Mucosa of descending colon (tissue), 3 donors: Measurements from ENCODE around the gene ELMO1. TPM values are rescaled to one million over a fixed set of nuclear protein-coding genes. Genes with fewer than 3 reads are reported as not detected.

ENCODE experiments used
- ATAC-seq: fragments of 200-7000 bp; cut with Tn5 transposase; one replicate; pipeline ENCODE4 v1.9.1; 2020; ENCODE audit warnings: mild to moderate bottlenecking, moderate library complexity
- DNase-seq, 3 donors: peaks; one replicate each; pipeline ENCODE4 v3.0.0-alpha.2; 2020
- H3K36me3 ChIP-seq: fragments of 200-600 bp; one replicate; pipeline ENCODE4 v1.8.0; 2021; ENCODE audit warnings: low read depth, mild to moderate bottlenecking
- H3K4me1 ChIP-seq: fragments of 200-600 bp; one replicate; pipeline ENCODE4 v1.8.0; 2021; ENCODE audit warnings: low read depth, mild to moderate bottlenecking
- H3K4me3 ChIP-seq: fragments of 200-600 bp; one replicate; pipeline ENCODE4 v1.8.0; 2021; ENCODE audit warnings: mild to moderate bottlenecking
- H3K9me3 ChIP-seq: fragments of 200-600 bp; one replicate; pipeline ENCODE4 v1.8.0; 2021; ENCODE audit warnings: mild to moderate bottlenecking
- CTCF ChIP-seq: fragments of 200-600 bp; IDR thresholded peaks from one replicate; pipeline ENCODE4 v1.8.0; 2022; ENCODE audit warnings: antibody characterized with exemption, mild to moderate bottlenecking
- intact Hi-C, 2 donors: fragments of 100-400 bp; cut with DNase I in 1 of 2; cut with micrococcal nuclease in 1 of 2; formaldehyde crosslinking; loops; one replicate each; pipeline versions ENCODE4 v1.11.0 to v1.11.1; 2022; cut with DNase I, micrococcal nuclease
- total RNA-seq, 3 donors: library from RNA; stranded (reverse); fragmentation: NEBNext Ultra II Directional in 2 of 3; extraction: Animal tissue kit (Norgen Biotek cat#: 25700) in 2 of 3; gene quantifications; one replicate each; pipeline versions ENCODE4 v1.2.1 to v1.2.4, GENCODE V29; 2021 to 2023
- donor health status: DM: no; HTN: no; CAD: no; lungs with moderate emphysema.
- donor health status: DM: no; HTN: no; CAD: no.
- donor health status: DM: no; HTN: yes; CAD: no.

Gene ELMO1
- total RNA-seq, 3 donors from 2014 or later = 9.7 to 27.2 (median 18.2) TPM

- Histone ChIP-seq H3K36me3 (no peaks in the 10 kb centered on the region), H3K4me3 (no peak overlapping the region), H3K9me3 (no peaks in the 10 kb centered on the region), H3K4me1 (no peaks in the 10 kb centered on the region)
- ATAC-seq (peak; percentile 31), DNase-seq (peak in 1 of 3 donors; percentile 23)
- no peak for TF ChIP-seq CTCF
- intact Hi-C loops = no loop called here
Observed at GRCh38 chr7:37285706-37286453, 162.8 kb downstream of the ELMO1 start.

GRCh38 chr7:37284805-37285231 lies 163.8 kb downstream of the ELMO1 start:
- TF ChIP-seq CTCF = peak; percentile 56
- Histone ChIP-seq H3K4me1 (no peaks in the 10 kb centered on the region), H3K9me3 (no peaks in the 10 kb centered on the region), H3K4me3 (no peak overlapping the region), H3K36me3 (no peaks in the 10 kb centered on the region)
- DNase-seq (peak in 2 of 3 donors; percentile 72 to 82), ATAC-seq (peak; percentile 55)
- intact Hi-C loops = no loop called here

DNA sequence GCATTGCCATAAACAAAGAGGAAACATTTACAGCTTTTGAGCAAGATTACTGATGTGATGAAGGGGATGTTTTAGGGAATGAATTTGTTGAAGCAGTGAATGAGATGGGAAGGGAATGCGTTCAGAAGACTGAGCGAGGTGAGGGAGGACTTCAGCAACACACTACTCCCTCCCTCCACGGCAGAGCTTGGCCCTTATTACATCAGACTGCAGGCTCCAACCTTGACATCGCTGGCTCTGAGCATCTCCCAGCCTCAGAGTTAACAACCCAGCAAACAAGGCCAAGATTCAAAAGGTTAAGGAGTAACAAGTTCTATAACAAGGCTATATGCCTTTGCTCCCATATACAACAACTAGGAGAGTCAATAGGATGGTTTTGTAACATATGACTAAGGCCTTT lies 164.4 kb downstream of the ELMO1 start:
- no peak for ATAC-seq
- no peaks in the 10 kb centered on the region for H3K9me3 ChIP-seq
- DNase-seq = no peak
- intact Hi-C loops = no loop called here
- H3K4me3 ChIP-seq = no peak overlapping the region
- H3K36me3 ChIP-seq = no peaks in the 10 kb centered on the region
- no peaks in the 10 kb centered on the region for H3K4me1 ChIP-seq
- no peak for TF ChIP-seq CTCF

GRCh38 chr7:37283716-37284115 lies 164.9 kb downstream of the ELMO1 start:
- Histone ChIP-seq H3K36me3 (no peaks in the 10 kb centered on the region), H3K4me1 (no peaks in the 10 kb centered on the region), H3K9me3 (no peaks in the 10 kb centered on the region), H3K4me3 (no peak overlapping the region)
- intact Hi-C loops = no loop called here
- ATAC-seq = no peak
- no peak for TF ChIP-seq CTCF
- no peak for DNase-seq

DNA sequence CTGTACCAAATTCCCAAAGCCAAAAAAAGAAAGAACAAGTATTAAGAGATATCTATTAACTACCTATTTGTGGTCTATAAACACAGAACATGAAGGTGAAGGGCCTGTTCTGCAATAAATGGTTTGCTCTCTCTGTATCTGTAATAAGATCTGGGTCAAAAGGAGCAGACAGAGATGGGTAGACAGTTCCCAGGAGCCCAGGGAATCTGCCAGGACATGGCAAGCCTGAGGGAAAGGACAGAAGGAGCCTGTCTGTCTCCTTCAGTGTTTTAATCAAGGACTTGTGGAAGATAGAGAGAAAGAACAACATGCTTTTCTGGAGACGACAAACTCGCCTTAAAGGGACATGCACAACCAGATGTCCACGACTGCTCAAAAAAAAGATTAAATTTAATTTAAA lies 165.7 kb downstream of the ELMO1 start:
- TF ChIP-seq CTCF = no peak
- Histone ChIP-seq H3K4me3 (no peak overlapping the region), H3K9me3 (no peaks in the 10 kb centered on the region), H3K4me1 (no peaks in the 10 kb centered on the region), H3K36me3 (no peaks in the 10 kb centered on the region)
- ATAC-seq (no peak), DNase-seq (no peak)
- intact Hi-C loops = no loop called here
